ENCODE measurements around the gene ACBD3.

Gene ACBD3

DNA sequence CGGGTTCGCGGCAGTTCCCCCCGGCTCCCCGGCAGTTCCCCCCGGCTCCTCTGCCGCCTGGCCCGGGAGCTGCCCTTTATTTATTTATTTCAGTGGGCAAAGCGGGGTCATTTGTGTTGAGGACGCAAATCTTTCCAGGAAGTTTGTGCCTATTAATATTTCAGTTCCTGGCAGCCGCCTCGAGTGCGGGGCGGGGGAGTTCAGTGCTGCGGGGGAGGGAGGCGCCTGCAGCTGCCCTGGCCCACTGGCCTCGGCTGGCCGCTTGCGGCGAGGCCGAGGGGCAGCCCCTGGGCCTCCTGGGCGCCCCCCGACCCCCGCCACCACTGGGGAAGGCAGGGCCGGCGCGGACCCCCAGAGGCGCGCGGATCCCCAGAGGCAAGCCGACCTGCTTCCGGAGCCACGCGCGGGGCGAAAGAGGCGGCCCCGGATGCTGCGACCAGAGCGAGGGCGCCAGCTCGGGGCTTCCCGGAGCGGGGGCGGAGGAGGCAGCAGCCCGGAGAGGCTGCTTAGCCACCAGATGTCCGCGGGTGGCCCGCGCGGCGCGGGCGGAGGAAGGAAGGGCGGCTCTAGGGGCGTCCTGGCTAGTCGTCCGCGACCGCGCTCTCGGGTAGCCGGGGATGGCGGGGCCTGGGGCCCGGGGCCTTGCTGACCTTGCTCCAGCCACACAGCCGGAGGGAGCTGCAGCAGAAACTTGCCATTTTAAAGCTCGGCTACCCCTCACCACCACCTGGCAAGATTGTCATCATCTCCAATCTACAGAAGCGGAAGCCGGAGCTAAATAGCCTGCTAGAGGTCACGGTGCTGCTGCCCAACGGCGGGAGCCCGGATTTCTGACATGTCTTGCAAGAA, 76.1 kb downstream of the ACBD3 start:
- DNase-seq: peak; percentile 90

DNA sequence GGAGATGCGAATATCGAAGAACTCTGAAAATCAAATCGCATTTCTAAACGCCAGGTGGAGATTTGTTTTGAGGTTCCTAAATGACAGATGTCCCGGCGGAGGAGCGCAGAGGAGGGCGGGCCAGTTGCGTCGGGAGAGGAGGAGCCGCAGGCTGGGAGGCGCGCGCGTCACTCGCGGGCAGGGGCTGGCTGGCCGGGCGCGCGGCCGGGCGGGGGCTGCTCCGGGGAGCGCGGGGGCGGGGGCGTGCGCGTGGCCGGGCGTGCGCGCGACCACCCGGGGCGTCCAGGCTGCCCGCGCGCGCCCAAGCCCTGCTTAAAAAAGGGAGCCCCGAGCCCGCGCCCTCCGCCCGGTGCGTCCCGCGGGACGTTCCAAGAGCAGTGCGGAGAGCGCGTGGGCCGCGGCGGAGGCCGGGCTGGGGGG, 76.7 kb downstream of the ACBD3 start:
- DNase-seq: peak; percentile 94

DNA sequence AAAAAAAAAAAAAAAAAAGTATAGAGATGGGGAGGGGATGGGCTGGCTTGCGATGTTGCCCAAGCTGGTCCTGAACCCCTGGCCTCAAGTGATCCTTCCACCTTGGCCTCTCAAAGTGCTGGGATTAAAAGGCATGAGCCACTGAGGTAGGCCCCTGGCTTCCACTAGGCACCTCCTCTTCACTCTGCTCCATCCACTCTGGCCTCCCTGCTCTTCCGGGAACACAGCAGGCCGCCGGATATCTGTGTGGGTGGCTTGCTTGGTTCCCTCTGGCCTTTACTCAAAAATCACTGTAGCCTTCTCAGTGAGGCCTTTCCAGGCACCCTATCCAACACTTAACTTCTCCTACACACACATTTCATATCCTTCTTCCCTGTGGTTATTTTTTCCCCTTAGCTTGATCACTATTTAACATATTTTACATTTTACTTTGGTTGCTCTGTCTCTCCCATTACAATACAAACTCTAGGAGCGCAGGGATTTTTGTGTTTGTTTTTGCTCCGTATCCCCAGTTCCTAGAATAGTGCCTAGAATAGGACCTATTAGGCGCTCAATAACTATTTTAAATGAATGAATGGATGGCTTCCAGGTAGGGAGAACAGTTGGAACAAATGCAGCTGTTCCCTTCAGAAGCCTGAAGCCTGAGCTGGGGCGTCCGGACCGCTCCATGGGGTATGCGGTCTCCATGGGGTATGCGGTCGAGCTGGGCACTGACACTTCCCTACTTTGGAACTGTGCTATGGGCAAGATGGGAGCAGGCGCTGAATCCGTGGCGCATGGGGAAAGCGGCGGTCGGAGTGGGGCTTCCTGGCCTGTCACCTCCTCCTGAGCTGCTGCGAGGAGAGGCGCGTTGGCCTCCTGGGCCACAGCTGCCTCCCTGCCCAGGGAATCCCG, 77.4 kb downstream of the ACBD3 start:
- no peak for DNase-seq

DNA sequence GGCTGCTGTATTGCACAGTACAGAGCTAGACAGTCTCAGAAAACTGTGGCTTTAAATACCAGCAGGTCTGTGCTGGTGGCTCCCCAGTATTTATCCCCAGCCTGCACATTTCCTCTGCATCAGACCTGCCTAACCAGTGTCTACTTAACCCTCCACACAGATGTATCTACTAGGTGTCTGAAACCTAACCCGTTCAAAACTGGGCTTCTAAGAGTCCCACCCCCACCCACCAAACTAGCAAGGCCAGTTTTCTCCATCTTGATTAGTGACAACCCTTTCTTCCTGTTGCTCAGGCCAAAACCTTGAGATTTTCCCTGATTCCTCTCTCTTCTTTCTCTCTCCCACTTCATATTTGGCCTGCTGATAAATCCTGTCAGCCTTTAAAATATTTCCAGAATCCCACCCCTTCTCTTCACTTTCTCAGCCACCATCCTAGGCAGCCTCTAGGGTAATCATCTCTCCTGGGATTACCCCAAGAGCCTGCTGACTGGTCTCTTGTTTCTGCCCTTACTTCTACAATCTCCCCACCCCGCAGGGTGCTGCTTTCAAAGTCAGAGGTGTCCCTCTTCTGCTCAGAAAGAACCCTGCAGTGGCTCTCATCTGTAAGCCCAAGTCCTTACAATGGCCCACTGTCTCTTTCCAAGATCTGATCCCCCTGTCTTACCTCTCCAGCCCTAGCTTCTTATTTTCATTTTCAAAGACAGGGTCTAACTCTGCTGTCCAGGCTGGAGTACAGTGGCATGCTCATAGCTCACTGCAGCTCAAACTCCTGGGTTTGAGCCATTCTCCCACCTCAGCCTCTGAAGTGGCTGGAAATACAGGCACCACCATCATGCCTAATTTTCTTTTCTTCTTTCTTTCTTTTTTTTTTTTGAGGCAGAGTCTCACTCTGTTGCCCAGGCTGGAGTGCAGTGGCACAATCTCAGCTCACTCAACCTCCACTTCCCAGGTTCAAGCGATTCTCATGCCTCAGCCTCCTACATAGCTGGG, 78.8 kb downstream of the ACBD3 start:
- DNase-seq: peak; percentile 39

DNA sequence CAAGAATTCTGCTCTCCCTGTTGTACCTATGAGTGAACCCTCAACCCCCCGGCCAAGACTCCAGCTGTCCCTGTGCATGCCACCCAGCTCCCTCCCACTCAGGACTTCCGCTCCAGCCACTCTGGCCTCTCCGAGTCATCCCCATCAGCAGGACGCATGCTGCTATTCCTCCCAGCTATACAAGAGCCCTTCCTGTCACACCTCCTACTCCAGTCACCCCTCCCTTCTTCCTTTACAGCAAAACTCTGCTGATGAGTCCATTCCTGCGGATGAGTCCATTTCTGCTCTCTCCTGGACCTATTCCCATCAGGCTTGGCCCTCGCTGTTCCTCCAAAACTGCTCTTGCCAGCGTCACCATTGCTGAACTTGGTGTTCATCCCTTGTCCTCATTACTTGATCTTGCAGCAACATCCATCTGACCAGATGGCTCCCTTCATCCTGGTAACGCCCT, 81.8 kb downstream of the ACBD3 start:
- peak; percentile 46 for DNase-seq

DNA sequence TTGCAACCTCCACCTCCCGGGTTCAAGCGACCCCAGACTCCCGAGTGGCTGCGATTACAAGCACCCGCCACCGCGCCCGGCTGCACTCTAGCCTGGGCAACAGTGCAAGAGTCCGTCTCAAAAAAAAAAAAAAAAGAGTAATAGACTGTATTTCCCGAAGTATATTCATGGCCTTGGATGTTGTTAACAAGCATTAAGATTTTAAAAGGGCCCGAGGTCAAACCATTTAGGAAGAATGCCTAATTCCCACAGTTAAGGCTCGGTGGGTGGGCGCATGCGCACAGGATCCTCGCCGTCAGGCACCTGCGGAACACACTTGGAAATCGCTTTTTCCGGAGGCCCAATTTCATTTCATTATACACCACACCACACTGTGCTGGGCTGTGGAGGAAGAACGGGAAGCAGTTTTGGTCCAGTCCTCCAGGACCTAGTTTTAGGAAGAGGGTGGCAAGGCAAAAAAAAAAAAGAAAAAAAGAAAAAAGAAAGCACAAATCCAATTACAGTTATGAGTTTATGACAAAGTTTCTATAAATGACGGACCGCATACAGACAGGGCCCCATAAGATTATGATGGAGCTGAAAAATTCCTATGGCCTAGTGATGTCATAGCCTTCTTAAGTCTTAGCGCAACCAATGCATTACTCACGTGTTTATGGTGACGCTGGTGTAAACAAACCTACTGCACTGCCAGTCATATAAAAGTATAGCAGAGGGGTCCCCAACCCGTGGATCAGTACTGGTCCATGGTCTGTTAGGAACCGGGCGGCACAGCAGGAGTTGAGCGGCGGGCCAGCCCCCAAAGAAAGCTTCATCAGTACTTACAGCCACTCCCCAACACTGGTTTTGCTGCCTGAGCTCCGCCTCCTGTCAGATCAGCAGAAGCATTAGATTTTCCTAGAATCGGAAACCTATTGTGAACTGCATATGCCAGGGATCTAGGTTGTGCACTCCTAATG, 85.8 kb downstream of the ACBD3 start:
- peak; percentile 77 for DNase-seq

DNA sequence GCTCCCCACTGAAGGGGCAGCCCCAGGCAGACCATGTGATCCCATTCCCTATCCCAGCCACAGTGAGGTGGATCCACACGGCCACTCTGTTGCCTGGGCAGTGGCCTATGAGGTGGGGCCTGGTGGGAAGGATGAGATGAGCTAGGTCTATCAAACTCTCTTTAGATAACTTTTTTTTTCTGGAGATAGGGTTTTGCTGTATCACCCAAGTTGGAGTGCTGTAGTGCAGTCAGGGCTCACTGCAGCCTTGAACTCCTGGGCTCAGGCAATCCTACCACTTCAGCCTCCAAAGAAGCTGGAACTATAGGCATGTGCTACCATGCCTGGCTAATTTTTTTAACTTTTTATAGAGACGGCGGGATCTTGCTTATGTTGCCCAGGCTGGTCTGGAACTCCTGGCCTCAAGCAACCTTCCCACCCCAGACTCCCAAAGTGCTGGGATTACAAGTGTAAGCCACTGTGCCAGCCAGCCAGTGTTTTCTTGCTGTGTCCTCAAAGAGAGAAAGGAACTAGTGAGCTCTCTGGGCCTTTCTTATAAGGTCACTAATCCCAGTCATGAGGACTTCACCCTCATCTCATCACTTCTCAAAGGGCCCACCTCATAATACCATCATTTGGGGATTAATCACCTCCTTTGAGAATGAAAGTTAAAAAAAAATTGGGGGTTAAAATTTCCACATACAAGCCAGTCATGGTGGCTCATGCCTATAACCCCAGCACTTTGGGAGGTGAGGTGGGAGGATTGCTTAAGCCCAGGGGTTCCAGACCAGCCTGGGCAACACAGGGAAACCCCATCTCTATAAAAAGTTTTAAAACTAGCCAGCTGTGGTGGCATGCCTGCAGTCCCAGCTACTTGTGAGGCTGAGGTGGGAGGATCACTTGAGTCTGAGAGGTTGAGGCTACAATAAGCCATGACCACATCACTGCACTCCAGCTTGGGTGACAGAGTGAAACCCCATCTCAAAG, 87.4 kb downstream of the ACBD3 start:
- DNase-seq: no peak

DNA sequence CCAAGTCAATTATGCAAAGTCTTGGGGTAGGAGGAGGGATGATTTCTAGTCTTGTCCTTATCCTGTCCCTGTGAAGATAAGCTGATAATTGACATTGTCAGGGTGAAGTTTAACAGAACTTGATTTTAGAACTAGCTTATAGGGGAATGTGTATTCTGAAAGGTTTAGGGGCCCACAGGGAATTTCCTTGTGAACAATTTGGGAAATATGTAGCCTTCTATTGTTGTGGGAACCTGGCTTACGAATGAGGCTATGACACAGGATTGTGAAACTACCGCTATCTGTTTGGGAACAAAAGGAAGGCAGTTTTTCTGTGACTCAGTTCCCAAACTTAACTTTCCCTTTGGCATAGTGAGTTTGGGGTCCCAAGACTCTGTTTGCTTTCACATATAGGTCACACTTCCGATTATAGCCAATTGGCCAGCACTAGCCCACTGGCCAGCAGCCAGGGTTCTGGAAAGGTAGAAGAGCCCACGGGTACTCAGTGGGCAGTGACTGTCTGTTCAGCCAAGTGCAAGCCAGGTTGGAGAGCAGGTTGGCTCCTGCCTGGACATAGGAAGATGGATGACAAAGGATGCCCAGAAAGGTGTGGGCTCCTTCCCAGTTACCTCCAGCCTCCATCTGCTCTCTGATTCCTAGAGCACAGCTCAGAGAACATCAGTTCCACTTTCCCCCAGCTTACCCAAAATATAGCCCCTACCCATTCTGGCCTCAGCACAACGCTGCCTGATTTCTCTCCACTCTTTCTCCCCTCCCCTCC, 88.5 kb downstream of the ACBD3 start:
- DNase-seq: no peak

DNA sequence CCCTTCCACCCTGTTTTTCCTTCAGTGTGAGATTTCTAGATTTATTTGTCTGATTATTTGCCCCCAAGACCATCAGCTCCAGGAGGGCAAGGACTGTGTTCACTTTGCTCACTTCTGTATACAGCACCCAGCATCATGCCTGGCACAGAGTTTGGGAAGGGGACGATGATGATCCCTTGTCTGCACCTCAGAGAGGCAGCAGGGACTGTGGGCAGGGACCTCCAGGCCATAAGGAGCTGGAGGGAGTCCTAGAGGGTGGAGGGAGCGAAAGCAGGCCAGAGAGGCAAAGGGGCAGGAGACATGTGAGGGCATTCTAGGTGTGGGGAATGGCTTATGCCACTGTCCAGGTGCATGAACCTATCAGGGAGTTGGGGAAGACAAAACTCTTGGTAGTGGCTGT, 91.3 kb downstream of the ACBD3 start:
- DNase-seq: no peak
